Esophagus squamous epithelium (tissue), 4 donors: ENCODE results near the gene MOGAT1.

Experiments used
- POLR2A ChIP-seq, 4 donors: fragments of 450-650 bp; IDR thresholded peaks; one replicate each; pipeline ENCODE4 v1.6.1; 2017; ENCODE audit warnings: antibody characterized with exemption in 4 of 4, mild to moderate bottlenecking in 4 of 4, moderate library complexity in 3 of 4
- TF ChIP-seq, protein P1 (sequence below), 6 experiments: fragments of 450-650 bp in 4 of 6; fragments of 200-600 bp in 2 of 6; sonication (generic) in 2 of 6; IDR thresholded peaks; one replicate each; pipeline ENCODE4 v1.5.1; 2016 to 2019; ENCODE audit warnings: antibody characterized with exemption in 6 of 6, mild to moderate bottlenecking in 4 of 6, moderate library complexity in 4 of 6

- TF ChIP-seq, protein P1, sequence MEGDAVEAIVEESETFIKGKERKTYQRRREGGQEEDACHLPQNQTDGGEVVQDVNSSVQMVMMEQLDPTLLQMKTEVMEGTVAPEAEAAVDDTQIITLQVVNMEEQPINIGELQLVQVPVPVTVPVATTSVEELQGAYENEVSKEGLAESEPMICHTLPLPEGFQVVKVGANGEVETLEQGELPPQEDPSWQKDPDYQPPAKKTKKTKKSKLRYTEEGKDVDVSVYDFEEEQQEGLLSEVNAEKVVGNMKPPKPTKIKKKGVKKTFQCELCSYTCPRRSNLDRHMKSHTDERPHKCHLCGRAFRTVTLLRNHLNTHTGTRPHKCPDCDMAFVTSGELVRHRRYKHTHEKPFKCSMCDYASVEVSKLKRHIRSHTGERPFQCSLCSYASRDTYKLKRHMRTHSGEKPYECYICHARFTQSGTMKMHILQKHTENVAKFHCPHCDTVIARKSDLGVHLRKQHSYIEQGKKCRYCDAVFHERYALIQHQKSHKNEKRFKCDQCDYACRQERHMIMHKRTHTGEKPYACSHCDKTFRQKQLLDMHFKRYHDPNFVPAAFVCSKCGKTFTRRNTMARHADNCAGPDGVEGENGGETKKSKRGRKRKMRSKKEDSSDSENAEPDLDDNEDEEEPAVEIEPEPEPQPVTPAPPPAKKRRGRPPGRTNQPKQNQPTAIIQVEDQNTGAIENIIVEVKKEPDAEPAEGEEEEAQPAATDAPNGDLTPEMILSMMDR (IDR thresholded peaks at IDR 0.05), result no peak
- no peak for TF ChIP-seq POLR2A (IDR thresholded peaks at IDR 0.05)
Measured at GRCh38 chr2:222733470-222733845, 62.0 kb downstream of the MOGAT1 start.
